ENCODE data around the gene PFDN1.
"Not testable (repeated sequence)": the region's sequence is repeated elsewhere in the genome, so short reads cannot be mapped to it uniquely, and the experiment has no call there.

The PFDN1 gene, protein sequence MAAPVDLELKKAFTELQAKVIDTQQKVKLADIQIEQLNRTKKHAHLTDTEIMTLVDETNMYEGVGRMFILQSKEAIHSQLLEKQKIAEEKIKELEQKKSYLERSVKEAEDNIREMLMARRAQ

DNA sequence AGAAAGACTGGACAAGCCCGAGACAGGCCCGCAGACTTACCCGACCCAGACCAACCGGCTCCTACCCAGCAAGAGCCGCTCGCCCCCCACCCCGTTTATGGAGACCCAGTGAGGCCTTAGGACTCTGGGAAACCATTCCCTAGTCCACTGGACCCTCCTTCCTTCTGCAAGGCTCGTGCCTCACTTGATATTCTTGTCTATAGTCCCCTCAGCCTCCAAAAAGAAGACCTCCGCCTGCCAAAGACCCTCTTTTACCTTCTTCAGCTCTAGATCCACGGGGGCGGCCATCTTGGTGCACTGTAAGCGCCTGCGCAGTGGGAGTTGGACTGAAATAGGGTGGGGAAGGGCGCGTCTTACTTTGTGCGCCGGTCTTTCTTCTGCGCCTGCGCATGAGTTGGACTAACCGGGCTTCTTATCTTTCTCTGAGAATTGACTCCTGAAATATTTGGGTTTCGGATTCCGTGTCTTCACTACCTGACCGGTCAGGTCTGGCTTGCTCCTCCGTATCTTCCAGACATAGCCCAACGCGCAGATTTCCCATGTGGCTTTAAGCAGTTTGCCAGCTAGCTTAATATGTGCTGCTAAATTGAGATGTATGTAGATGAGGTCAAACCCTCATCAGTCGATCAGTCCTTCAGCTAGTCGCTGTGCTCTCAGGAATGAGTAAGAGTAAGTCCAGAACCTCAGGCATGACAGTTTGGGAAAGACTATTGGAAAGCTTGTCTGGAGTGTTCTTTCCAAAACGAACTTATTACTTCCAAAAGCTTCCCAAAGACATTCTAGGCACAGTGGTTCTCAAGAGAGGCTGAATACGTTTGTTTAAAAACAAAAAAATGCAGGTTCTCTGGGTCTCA lies at the start of gene PFDN1:
Gene PFDN1, minus strand, starts transcription at position 316 of the 854 bp plus-strand sequence. Its CDS starts 28 bp downstream, at position 288.
- peak; percentile 87 for DNase-seq

DNA sequence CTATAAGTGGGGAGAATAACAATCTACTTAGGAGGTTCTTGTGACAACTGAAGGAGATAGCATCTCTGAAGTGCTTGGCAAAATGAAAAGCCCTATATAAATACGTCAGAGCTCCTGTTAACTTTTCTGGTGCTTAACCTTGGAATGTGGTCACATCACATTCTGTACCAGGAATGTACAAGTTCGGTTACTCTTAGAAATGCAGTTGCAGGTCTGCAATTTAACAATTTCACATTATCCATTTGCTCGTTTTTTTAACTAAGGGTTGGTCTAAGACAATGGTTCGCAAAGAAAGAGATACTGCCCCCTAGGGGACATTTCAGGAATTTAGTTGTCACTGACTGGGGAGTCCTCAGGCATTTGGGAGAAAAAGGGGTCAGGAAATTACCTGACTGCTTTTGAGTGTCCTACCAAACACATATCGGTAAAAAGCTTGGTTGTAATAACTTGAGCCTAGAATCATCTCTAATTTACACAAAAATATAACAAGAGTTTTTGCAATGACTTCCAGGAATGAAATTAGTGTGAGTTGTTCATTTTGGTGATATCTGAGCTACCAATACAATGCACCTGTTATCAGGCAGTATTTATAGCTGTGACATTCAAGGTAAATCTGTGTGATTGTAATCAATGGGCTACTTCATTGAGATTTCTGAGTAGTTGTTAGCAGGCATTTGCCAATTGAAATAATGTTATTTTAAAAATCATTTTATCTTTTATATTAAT lies 48.9 kb upstream of the PFDN1 start:
- no peak for DNase-seq

DNA sequence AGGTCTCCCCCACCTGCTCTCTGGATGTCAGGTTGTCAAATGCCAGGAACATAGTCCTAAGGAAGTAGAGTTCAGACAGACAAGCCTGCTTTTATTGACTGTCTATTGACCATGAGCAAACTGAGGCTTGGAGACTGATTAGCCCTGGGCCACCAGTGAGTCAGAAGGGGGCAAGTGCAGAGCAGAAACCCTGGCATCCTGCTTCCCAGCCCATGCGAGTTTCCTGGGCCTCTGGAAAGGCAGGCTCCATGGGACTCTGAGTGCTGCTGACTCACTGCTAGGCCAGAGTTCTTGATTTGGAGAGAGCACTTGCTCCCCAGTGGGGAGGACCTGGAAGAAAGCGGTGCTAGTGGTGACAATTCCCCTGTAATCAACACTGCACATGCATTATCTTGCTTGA lies 46.3 kb upstream of the PFDN1 start:
- DNase-seq = no peak

DNA sequence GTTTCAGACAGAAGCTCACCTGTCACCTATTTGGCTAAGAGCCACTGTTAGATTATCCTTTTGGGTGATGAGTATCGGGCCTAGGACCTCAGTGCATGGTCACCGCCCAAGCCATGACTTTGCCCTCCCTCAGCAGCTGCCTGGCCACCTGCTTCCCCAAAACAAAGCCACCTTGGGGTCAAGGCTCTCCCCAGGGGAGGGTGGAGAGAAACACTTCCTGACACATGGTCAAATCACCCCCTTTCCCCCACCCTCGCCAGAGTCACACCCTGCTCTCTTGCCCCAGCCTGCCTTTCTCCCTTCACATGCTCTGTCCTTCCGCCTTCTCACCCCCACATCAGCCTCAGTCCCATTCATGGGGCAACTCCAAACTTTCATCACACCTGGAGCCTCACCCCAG lies 45.2 kb upstream of the PFDN1 start:
- DNase-seq = no peak

DNA sequence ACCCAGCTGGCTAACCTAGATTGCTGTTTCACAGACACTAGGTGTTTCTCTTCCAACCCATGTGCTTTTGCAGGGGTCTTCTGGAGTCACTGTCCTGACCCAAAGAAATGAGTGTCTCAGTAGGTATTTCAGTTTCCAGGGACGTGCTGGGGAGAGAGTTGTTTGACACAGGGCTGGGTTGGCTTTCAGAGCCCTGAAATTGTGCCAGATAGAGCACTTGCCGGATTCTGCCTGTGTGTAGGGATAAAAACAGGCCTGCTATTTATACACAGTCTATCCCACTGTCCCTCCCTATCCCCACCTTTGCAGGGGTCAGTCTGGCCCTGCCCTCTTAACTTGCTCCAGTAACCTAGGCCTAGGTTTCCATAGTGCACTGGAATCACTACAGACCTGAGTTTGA lies 44.5 kb upstream of the PFDN1 start:
- DNase-seq = no peak

DNA sequence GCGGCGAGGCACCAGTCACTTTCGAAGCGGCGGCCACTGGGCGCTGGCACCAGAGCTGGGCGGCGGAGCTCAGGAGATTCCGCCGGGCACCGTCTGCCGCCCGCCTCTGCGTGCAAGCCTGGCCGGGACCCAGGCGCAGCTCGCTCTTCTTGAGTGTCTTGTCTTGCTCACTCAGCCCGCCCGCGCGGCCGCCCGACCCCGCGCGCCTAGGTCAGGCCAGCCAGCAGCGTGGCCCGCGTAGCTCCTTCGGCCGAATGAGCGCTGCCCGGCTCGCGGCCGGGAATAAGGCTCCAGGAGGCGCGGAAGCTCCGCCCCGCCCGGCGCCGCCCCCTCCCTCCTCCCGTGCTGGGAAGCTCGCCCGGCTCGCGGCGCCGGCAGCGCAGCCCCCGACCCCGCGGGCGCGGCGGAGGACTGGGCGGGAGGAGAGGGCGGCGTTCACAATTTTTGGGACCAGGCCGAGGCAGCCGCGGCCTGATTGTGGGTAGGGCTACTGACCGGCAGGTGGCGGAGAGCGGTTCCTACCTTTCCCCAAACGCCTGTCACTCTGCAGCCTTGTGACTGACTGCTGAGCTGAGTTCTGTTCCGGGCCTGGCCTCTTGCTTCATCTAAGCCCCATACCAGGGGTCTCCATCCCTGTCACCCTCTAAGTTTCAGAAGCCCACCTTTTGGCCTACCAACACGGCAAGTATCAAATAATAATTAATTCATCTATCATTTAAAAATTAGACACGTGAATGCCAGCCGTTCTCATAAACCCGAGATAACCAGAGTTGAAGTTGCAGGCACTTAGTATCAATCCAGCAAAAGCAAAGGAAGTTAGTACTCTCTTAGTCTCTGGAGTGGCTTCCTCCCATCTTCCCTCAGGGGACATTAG lies 43.7 kb upstream of the PFDN1 start, which contains the start of gene HBEGF:
Gene HBEGF, minus strand, starts transcription at position 256 of the 874 bp plus-strand sequence. CDS start 275 bp downstream, outside the sequence.
- peak; percentile 62 for DNase-seq

DNA sequence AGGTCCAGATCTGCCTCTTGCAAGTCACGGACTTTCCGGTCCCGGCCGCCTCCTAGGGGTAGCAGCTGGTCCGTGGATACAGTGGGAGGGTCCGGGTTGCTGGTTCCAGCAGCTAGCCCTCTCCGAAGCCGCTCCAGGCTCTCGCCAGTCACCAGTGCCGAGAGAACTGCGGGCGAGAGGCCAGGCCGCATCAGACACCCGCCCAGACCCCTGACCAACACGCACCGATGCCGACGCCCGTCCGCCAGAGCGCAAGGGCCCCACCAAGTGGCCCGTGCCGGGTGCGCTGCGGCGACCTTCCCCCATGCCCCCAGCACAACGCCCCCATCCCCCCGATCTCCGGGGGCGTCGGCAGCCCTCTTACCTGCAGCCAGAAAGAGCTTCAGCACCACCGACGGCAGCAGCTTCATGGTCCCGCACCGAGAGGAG lies 43.0 kb upstream of the PFDN1 start:
- DNase-seq = no peak

DNA sequence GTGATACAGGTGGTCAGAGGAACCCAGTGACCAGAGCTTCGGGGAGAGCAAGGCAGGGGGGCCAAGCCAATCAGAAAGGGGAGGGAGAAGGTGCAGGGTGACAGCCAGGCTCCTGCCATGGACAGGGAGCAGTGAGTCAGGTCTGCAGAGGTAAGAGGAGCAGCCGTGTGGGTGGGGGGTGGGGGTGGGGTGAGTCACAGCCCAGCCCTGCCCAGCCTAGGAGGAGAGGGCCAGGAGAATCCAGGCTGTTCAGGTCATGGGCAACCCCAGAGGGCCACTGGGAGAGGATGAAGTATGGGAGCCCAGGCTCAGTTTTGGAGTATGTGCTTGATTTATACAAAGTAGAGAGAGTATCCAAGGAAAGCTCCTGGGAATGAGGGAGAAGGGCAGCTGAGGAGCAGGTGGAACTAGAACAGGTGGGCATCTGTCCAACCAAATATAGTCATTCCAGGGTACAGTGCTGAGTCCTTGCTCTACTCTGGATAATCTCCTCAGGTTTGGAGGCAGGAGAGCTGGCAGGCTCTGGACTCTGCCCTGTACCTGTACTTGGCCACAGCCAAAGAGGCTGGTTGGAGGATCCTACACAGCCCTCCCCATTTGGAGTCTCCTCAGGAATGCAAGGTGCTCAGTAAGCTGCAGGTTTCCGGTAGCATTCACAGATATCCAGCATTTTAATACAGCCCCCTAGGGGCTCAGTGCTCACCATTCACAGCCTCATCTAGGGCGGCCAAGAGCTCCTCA lies 42.0 kb upstream of the PFDN1 start:
- no peak for DNase-seq

DNA sequence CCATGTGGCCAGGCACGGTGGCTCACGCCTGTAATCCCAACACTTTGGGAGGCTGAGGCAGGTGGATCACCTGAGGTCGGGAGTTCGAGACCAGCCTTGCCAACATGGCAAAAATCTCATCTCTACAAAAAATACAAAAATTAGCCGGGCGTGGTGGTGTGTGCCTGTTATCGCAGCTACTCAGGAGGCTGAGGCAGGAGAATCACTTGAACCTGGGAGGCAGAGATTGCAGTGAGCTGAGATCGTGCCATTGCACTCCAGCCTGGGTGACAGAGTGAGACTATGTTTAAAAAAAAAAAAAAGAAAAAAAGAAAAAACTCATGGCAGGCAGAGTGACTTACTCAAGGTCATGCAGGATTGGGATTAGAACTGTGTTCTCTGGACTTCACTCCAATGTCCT lies 40.9 kb upstream of the PFDN1 start:
- DNase-seq = not testable (repeated sequence)

DNA sequence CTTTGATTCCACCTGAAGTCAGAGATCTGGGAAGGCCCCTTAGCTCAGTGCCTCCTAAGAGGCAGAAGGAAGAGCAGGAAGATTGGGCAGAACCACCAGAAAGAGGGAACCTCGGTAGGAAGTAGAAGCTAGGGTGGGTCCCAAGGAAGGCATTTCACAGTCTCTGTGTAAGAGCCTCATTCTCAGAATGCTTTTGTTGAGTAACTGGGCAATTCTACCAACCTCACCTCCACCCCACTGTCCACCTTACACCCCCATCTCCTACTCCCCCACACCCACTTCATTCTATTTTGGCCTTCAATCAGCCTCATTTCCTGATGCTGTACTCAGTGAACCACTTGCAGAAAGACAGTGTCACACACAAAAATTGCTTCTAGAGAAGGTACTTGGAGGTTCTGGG lies 40.0 kb upstream of the PFDN1 start:
- DNase-seq = no peak

DNA sequence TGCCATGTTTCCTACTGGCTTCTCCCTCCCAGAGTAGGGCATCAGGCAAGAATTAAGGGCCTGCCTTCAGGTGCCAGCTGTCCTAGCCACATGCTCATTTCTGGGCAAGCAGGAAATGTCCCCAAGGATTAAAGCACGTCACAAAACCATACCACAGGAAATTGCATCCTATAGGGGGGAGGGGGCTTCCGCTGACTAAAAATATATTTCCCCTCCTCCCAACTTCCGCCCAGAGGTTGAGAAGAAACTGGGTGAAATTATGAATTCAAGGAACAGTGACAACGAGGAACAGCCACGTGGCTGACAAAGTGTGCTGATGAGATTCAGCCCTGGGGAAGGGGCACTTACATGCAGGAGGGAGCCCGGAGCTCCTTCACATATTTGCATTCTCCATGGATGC lies 39.4 kb upstream of the PFDN1 start:
- DNase-seq = no peak

DNA sequence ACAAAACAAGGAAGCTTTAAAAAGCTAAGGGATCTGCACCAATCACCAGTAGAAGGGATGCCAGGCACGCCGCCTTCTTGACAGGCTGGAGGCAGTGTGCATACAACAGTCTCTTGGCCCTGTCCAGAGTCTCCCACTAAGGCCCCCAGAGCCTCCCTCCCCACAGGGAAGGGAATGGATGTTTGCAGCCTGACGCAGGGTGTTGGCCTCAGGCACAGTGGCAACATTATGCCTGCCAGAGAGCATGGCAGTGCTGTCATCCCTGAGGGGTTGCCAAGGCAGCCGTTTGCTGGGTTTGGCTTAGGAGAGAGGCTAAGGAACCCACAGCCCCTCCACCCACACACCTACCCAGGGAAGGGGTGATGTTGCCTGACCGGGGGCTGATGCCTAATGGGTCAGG lies 38.7 kb upstream of the PFDN1 start:
- no peak for DNase-seq

DNA sequence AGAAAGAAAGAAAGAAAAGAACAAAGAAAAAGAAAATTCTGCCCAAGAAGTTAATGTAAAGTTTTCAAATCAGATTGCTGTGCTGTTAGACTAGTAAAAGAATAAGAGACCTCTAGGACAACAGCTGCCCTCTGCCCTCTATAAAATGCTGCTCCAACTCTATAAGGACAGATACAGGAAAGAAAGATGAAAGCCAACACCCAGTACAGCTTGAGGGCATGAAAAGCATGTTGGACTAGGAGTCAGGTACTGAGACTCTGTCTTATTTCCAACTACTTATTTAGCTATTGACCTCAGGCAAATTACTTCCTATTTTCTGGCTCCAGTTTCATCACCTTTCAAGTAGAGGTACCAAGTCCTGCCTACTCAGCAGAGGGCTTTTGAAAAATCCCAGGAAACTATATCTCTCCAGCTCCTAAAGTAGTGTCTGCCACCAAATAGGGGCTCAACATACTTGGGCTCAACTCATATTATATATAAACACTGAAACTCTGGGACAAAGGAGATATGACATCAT lies 37.8 kb upstream of the PFDN1 start:
- DNase-seq = no peak

DNA sequence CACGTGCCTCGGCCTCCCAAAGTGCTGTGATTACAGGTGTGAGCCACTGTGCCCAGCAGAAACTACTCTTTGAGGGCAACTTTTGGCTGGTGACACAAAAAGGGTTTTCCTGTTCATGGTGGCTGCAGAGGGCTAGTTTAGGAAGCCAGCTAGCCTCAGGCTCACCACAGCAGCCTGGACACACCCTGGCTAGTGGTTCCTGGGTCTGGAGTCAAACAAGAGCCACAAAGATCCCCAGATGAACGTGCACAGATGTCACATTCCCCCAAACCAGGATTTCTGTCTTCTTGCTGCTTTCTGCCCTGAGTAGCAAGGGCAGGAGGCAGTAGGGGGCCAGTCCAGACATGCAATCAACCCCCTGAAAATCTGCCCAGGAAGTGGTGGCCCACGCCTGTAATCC lies 36.7 kb upstream of the PFDN1 start:
- DNase-seq = no peak

DNA sequence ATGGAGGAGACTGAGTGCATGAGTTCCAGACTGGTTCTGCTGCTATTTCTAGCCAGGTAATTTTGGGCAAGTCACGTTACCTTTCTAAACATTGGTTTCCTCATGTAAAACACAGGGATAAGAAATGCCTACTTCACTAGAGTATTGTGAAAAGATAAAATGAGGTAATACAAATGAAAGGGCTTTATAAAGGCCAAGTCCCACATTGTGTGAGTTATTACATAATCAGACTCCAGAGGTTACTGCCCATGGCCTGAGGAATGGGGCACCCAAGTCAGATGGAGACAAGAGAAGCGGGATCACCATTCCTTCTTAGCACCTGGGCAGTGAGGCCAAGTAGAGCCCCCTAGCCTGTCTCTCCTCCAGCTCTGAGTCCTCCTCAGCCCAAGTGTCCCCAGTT lies 36.0 kb upstream of the PFDN1 start:
- no peak for DNase-seq

DNA sequence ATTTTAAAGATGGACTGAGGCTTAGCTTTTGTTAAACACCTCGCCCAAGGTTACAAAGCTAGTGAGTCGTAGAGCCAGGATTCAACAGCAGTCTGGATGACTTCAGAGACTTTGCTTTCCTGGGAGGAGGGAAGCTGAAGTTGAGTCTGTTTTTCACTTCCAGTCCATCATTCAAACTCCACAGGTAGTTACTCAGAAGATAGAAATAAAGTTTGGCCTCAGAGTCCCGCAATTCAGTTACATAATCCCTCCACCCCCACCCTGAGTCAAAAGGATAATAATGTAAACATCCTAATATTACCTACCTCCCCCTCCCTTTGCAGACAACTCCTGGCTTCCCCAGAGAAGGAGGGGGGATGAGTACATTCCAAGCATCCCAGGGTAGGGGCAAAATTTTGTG lies 35.4 kb upstream of the PFDN1 start:
- no peak for DNase-seq

DNA sequence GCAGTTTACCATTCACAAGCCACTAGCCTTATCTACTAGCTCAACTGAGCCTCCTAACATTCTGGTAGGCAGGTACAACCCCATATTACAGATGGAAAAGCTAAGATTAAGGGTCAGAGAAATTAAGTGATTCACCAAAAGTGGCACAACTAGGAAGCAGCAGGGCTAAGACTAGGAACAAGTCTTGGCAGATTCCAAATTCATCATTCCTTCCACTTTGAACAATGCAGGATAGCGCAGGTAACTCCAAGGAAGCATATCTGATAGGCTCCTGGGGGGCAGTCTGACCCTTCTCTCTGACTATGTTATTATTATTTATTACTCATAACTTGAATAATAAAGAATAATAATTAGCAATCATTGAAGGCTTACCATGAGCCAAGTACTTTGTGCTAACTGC lies 35.0 kb upstream of the PFDN1 start:
- DNase-seq = no peak

DNA sequence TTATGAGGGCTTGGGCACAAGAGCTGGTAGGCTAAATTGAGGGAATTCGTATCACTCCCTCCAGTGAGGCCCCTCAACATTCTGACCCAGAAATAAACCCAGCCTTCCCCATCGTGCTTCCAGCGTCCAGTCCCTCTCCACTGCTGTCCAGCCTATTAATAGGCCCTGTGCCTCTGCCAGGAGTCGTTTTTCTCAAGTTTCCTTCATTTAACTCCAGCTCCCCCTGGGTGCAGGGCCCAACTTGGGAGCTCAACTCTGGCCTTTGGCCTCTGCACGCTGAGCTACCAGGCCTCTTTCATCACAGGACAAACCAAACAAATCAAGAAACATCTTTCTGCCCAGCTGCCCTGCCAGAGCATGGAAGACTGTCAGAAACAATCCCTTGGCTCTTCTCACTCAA lies 33.5 kb upstream of the PFDN1 start:
- DNase-seq = no peak

DNA sequence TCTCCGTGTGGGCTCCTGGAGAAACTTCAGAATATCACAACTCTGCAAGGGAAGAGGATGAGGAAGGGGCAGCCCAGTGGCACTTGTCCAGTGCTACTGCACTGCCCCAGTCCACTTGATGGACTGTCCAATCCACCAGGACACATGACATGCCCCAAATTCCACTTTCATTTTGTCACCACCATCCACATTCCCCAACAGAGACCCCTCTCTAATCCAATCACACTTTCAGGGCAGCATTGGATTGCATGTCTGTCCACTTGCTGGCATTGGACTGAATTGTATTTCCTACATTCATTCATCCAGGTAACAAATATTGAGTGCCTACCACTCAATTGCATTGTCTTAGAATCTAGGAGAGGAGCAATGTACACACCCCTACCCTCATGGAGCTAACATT lies 28.7 kb upstream of the PFDN1 start:
- DNase-seq = no peak

DNA sequence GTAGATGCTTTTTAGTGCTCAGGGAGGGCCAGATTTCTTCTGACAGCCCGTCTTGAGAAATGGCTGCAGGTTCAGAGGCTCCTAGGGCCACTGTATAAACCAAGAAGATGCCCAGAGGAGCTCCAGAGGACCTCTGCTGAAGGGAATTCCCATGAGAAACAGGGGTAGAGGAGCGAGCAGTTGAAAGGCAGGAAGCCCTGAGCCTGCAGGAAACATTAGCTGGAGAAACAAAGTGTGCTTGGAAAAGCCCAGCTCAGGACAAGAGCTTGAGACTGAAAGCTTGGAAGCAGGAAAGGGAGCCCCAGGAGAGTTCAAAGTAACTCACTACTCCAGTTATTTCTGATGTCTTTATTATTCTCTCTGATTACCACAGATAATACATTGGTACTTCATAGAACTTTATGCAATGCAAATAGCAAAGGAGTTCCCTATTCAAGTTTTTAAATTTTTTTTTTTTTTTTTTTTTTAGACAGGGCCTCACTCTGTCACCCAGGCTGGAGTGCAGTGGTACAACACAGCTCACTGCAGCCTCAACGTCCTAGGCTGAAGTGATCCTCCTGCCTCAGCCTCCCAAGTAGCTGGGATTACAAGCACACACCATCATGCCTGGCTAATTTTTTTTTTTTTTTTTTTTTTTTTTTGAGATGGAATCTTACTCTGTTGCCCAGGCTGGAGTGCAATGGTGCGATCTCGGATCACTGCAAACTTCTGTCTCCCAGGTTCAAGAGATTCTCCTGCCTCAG lies 27.0 kb upstream of the PFDN1 start:
- DNase-seq = no peak

Measured in activated CD4-positive, CD25-positive, alpha-beta regulatory T cell treated with anti-CD3 and anti-CD28 coated beads, Interleukin-2, amount 50 U/mL, for 72 hours (primary cell).